ENCODE results near the gene MORF4L1.
"Not testable (repeated sequence)": the region's sequence is repeated elsewhere in the genome, so short reads cannot be mapped to it uniquely, and the experiment has no call there.

Gene MORF4L1

DNA sequence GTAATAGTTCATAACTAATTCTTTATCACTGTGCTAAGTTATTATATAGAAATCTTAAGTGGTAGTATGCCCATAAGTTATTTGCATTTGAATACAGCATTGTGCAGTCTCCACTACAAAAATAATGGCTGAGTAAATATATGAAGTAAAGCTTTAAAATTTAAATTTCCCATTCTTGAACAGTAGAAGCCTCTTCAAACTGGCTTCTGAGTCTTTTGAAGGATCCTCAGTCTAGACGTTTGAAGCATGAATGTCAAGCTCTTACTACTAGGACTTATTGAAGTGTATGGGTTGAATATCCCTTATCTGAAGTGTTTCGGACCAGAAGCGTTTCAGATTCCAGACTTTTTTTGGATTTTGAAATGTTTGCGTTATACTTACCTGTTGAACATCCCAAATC lies 16.3 kb downstream of the MORF4L1 start:
- in situ Hi-C loops (cut with MboI; ENCODE audit: low pct_unique_long_range_greater_than_20kb, low sequenced_read_pairs), result no loop called here
- DNase-seq, result no peak

DNA sequence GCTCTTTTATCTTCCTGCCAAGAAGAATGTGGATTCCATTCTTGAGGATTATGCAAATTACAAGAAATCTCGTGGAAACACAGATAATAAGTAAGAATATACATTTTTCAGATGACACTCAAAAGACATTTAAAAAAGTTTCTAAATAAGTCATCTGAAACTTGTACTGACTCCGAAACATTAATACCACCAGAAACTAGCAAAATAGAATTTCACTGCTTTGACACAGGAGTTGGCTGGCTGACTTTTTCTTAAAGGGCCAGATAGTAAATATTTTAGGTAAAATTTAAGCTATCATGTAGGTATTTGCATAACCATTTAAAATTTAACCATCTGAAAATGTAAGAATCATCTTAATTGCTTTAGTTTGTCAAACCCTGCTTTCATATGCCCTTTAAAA lies 20.8 kb downstream of the MORF4L1 start:
- in situ Hi-C loops (cut with MboI; ENCODE audit: low pct_unique_long_range_greater_than_20kb, low sequenced_read_pairs), result no loop called here
- DNase-seq, result no peak

DNA sequence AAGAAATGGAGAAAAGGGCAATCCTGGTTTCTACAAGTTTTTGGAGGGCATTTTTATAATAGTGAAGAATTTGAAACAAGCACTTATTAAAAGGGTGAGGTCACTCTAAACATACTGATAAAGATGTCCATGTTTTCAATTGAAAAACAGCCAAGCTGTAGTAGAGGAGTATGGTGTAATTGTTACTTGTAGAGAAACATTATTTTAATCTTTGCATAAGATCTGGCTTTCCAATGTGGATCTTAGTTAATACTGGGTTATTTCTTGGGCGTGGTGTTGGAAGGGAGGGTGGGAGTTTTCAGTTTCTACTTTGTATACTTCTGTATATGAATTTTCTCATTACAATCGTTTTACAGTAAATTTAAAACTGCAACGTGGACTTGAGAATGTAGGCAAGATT lies 22.8 kb downstream of the MORF4L1 start:
- no peak for DNase-seq
- in situ Hi-C loops (cut with MboI; ENCODE audit: low pct_unique_long_range_greater_than_20kb, low sequenced_read_pairs), result no loop called here

DNA sequence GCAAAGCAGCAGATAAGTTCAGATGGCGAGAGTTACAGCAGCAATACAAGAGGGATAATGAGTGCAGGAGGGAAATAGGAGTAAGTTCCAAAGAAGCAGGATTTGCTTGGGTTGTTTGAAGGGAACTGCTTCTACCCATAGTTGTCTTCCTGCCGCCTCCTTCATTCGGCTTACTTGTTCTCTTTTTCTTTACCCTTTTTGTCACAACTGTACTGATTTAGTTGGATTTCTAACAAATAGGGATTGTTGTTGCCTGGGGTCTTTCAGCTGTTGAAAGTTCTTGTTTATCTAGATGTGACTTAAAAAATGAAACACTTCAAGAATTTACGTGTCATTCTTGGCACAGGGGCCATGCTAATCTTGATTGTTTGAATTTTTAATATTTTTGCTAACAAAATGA lies 25.9 kb downstream of the MORF4L1 start:
- in situ Hi-C loops (cut with MboI; ENCODE audit: low pct_unique_long_range_greater_than_20kb, low sequenced_read_pairs), result no loop called here

DNA sequence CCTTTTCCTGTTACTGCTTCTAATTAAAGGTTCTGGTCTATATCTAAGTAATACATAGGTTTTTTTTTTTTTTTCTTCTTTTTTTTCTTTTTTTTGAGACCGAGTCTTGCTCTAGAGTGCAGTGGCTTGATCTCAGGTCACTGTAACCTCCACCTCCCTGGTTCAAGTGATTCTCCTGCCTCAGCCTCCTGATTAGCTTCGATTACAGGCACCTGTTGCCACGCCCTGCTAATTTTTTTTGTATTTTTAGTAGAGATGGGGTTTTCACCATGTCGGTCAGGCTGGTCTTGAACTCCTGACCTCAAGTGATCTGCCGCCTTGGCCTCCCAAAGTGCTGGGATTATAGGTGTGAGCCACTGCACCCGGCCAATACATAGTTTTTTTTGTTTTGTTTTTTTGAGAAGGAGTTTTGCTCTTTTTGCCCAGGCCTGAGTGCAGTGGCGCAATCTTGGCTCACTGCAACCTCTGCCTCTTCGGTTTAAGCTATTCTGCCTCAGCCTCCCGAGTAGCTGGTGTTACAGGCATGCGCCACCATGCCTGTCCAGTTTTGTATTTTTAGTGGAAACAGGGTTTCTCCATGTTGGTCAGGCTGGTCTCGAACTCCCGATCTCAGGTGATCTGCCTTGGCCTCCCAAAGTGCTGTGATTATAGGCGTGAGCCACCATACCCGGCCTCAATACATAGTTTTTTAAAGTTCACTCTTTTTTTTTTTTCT lies 28.3 kb downstream of the MORF4L1 start:
- DNase-seq, result not testable (repeated sequence)
- in situ Hi-C loops (cut with MboI; ENCODE audit: low pct_unique_long_range_greater_than_20kb, low sequenced_read_pairs), result loop anchor here (10.0 to 25.0 kb wide), 2 partner anchors 124 to 286 kb away; no protein-coding TSS in a partner anchor

More for the DNA sequence above, 25.9 kb downstream of the MORF4L1 start:
- no peak for DNase-seq

DNA sequence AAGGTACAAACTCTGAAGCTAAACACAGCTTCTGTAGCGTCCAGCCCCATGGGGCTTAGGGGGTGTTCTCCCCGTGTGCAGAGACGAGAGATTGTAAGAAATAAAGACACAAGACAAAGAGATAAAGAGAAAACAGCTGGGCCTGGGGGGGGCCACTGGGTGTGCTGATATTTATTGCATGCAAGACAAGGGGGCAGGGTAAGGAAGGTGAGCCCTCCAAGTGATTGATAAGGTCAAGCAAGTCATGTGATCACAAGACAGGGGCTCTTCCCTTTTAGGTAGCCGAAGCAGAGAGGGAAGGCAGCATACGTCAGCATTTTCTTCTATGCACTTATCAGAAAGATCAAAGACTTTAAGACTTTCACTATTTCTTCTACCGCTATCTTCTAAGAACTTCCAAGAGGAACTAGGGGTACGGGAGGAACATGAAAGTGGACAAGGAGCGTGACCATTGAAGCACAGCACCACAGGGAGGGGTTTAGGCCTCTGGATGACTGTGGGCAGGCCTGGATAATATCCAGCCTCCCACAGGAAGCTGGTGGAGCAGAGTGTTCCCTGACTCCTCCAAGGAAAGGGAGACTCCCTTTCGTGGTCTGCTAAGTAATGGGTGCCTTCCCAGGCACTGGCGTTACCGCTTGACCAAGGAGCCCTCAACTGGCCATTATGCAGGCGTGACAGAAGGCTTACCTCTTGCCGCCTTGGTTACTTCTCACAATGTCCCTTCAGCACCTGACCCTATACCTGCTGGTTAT lies 29.8 kb downstream of the MORF4L1 start:
- DNase-seq, result peak; percentile 38
- in situ Hi-C loops (cut with MboI; ENCODE audit: low pct_unique_long_range_greater_than_20kb, low sequenced_read_pairs), result loop anchor here (10.0 to 25.0 kb wide), 2 partner anchors 122 to 285 kb away; no protein-coding TSS in a partner anchor

DNA sequence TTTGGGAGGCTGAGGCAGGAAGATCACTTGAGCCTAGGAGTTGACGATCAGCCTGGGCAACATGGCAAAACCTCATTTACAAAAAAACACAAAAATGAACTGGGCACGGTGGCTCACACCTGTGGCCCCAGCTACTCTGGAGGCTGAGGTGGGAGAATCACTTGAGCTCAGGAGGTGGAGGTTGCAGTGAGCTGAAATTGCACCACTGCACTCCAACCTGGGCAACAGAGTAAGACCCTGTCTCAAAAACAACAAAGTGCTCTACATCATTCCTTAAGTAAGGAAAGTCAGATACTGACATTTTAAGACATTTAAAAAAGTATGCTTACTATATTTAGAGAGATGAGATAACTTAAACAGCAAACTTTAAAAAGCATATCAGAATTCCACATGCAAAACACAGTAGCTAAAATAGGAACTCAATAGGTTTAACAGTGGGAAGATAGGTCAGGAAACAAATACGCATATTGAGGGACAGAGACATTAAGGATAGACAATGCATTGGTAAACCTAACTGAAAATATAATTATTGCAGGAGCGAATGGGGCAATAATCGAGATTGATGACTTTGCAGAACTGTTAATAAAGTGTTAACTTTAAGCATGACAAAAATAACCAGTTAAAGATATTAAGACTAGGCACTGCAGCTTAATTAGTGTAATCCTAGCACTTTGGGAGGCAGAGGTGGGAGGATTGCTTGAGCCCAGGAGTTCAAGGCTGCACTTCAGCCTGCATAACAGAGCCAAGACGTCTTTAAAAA lies 32.1 kb downstream of the MORF4L1 start:
- in situ Hi-C loops (cut with MboI; ENCODE audit: low pct_unique_long_range_greater_than_20kb, low sequenced_read_pairs), result loop anchor here (10.0 to 25.0 kb wide), 2 partner anchors 120 to 283 kb away; no protein-coding TSS in a partner anchor
- DNase-seq, result no peak

DNA sequence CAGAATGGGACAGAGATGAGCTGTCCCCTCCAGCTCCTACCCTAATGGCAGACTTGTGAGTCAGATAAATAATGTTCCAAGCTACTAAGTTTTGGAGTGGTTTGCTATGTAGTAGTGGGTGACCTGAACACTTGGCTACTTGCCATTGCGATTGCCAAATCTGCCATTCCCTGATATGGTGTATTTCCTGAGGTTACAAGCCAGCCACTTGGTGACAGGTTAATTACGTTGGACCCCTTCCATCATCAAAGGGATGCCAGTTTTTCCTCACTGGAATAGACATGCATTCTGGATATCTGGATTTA lies 33.6 kb downstream of the MORF4L1 start:
- in situ Hi-C loops (cut with MboI; ENCODE audit: low pct_unique_long_range_greater_than_20kb, low sequenced_read_pairs), result loop anchor here (10.0 to 25.0 kb wide), 2 partner anchors 119 to 281 kb away; no protein-coding TSS in a partner anchor
- DNase-seq, result no peak

DNA sequence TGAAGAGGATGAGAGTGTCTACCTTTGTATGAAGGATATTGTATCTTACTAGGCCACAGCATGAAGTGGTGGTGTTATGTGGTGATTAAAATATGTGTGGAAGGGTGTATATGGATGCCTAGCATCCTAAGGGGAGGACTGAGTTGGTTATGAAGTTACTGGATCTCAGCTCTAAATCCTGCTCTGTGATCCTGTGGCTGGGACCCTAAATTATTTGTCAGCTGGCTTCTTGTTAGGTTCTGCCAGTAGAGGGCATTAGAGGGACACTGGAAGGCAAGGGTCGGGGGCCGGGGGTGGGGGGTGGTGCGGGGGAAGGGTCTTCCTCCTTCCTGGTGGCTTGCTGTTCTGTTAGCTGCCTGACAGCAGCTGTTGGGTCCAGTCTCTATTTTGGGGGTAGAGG lies 34.9 kb downstream of the MORF4L1 start:
- in situ Hi-C loops (cut with MboI; ENCODE audit: low pct_unique_long_range_greater_than_20kb, low sequenced_read_pairs), result loop anchor here (10.0 to 25.0 kb wide), 2 partner anchors 117 to 280 kb away; no protein-coding TSS in a partner anchor
- DNase-seq, result peak; percentile 50

DNA sequence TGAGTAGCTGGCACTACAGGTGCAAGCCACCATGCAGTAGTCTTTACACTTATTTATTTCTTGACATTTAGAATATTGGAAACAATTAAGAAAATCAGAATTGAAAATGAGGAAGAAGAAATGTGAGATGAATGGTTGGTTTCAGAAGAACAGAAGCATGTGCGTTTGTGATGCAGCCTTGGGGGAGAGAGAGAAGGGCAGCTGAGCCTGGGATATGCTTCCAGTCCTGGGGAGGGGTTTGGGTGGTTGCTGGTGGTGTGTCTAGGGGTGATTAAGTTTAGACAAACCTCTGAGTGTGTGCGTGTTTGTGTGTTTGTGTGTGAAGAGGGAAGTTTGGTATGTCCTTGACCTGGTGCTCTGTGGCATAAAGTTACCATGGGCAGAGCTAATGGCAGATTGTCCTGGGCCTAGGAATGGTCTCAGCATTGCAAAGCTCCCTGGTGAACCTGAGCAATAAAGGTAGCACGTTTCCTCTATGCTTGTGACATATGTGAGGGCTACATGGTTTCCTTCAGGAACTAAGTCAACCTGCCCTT lies 36.5 kb downstream of the MORF4L1 start:
- in situ Hi-C loops (cut with MboI; ENCODE audit: low pct_unique_long_range_greater_than_20kb, low sequenced_read_pairs), result loop anchor here (10.0 to 25.0 kb wide), 2 partner anchors 116 to 278 kb away; no protein-coding TSS in a partner anchor
- DNase-seq, result no peak

DNA sequence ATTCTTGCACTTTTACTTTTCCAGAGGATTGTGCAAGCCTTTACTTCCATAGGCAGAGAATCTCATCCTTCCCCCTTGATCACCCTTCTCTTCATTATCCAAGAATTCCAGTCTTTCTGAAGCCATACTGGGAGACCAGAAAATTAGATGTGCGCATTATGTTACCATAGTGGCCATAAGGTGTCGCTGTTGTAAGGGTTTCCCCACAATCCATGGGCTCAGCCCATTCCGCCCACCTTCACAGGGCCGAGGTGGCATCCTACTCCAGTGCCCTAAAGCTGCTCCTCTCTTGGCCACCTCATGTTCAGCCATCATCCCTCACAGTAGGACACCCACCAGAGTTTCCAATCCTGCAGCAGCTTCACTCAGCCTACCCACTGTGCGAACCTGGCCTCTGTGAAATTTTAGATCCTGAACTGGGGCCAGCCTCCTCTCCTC lies 37.1 kb downstream of the MORF4L1 start:
- DNase-seq, result peak; percentile 76
- in situ Hi-C loops (cut with MboI; ENCODE audit: low pct_unique_long_range_greater_than_20kb, low sequenced_read_pairs), result loop anchor here (10.0 to 25.0 kb wide), 2 partner anchors 115 to 277 kb away; no protein-coding TSS in a partner anchor

DNA sequence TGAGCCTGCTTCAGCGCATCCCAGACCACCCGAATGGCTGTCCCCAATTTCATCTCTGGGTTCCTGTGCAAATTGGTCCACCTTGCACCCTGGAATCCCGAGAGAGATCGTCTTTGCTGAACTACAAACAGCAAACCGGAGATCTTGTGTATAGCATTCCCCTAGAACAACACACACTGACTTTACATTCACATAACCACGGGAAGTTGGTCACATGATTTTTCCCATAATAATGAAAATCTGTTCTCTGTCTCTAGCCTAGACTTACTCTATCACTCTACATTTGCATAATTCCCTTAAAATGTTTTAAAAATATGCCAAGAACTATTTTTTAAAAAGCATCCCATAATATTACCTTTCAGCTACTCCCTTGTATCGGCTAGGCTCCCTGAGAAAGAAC lies 37.6 kb downstream of the MORF4L1 start:
- in situ Hi-C loops (cut with MboI; ENCODE audit: low pct_unique_long_range_greater_than_20kb, low sequenced_read_pairs), result loop anchor here (25.0 kb wide), 1 partner anchor 277 kb away; no protein-coding TSS in a partner anchor
- no peak for DNase-seq

DNA sequence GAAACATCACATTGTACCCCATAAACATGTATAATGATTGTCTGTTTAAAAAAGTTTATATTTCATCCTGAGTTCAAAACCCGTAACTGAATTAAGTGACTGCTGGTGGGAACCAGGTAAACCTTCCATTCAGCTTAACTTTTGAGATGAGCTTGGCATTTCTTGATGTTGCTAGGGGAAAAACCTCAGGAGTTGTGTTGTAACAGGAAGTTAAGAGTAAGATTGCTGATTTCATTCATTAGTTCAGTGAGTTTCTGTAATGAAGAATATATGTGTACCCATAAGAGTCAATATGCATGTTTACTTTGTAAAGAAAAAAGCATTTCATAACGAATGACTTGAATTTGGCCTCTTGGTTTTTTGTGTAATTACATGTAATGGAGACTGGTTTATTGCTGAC lies 39.6 kb downstream of the MORF4L1 start:
- DNase-seq, result no peak
- in situ Hi-C loops (cut with MboI; ENCODE audit: low pct_unique_long_range_greater_than_20kb, low sequenced_read_pairs), result loop anchor here (25.0 kb wide), 1 partner anchor 275 kb away; no protein-coding TSS in a partner anchor

DNA sequence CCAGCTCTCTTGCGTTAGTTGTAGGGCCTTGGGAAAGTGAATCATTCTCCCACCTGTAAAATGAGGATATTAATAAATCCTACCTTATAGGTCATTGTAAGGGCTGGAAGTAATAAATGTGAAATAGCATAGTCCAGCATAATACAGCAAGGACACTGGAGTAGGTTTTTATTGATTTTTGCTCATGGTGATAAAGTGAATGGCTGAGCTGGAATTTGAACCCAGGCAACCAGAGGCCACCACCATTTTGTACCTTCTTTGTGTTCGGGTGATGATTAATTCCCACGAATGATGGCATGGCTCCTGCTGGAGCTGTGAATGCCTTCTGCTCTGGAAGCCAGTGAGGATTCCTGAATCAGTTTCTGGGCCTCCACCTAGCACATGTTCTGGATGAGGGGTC lies 40.3 kb downstream of the MORF4L1 start:
- in situ Hi-C loops (cut with MboI; ENCODE audit: low pct_unique_long_range_greater_than_20kb, low sequenced_read_pairs), result loop anchor here (25.0 kb wide), 1 partner anchor 274 kb away; no protein-coding TSS in a partner anchor
- DNase-seq, result no peak

DNA sequence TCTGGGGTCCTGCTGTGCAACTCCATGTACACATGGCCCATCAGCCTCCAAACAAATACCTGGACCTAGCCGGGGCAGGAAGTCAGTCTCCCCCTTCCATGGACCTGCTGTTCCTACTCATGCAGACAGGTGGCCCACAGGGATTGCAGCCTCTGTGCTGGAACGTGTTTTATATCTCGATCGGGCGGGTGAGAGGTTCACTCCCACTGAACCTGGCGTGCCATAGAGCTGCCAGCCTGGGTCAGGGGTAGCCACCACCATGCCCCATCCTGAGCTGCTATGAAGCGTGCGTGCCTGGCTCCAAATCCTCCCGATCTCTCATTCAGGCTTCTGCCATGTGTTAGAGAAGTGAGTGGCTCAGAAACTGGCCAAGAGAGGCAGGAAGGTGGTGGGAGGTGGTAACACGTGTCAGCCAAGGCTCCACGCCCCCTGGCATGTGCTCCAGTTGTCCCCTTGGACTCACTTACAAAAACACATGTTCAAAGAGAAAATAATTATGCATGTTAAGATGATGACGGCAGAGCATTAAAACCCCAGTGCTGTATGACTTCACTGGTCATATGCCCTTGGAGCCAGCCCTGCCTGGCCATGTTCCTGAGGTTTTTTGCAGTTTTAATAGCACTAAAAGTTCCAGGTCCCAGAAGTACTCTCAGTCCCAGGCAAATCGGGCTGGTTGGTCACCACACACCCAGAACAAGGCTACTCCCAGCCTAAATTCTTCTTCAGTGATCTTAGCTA lies 41.5 kb downstream of the MORF4L1 start:
- in situ Hi-C loops (cut with MboI; ENCODE audit: low pct_unique_long_range_greater_than_20kb, low sequenced_read_pairs), result loop anchor here (25.0 kb wide), 1 partner anchor 273 kb away; no protein-coding TSS in a partner anchor
- peak; percentile 49 for DNase-seq

DNA sequence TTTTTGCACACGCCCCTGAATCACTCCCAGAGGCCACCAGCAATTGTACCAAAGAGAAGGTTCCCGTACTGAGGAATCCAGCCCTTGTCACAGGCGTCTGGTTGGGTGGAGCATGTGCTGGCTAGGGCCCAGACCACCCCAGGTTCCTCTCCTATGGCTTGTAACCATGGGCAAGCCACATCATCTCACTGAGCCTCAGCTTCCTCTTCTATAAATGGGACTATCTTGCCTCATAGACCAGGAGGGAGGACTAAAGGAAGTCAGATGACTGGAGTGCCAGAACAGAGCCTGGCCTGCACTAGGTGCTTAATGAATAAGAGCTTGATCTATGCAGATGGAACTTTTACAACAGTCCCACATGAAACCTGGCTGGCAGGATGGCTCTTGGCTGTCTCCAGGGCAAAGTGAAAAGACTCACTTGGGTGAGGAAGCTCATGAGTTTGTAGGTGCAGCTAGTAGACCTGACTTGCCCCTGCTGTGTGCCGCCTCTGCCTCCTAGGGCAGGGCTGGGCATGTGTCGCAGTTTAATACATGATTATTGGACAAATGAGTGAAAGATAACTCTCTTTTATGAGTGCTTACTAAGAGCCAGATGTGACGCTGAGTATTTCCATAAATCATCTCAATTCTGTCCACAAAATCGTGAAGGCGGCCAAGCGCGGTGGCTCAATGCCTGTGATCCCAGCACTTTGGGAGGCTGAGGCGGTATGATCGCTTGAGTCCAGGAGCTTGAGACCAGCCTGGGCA lies 42.8 kb downstream of the MORF4L1 start:
- DNase-seq, result peak; percentile 90
- in situ Hi-C loops (cut with MboI; ENCODE audit: low pct_unique_long_range_greater_than_20kb, low sequenced_read_pairs), result loop anchor here (25.0 kb wide), 1 partner anchor 272 kb away; no protein-coding TSS in a partner anchor

DNA sequence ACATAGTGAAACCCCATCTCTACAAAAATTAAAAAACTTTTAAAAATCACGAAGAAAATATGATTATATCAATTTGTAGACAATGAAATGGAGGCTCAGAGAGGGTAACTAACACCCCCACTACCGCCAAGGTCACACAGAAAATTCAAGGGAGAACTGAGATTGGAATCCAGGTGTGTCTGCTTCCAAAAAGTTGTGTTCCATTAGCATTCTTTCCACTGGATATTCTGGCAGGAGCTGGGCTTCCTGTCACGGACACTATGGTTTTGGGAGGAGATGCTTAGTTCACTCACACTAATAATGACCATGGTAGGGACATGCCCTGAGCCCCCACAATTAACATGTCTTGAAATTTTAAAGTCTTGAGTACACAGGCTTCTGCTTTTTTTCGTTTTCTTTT lies 43.4 kb downstream of the MORF4L1 start:
- DNase-seq, result no peak
- in situ Hi-C loops (cut with MboI; ENCODE audit: low pct_unique_long_range_greater_than_20kb, low sequenced_read_pairs), result loop anchor here (25.0 kb wide), 1 partner anchor 271 kb away; no protein-coding TSS in a partner anchor
